Upper lobe of left lung (tissue), 4 donors: ENCODE results near the gene RECQL5.

ENCODE experiments used
- EP300 ChIP-seq, 4 donors: sonication (generic); formaldehyde crosslinking; IDR thresholded peaks; one replicate each; pipeline ENCODE4 v1.5.1; 2017; ENCODE audit warnings: antibody characterized with exemption in 4 of 4, control low read depth in 2 of 4
- POLR2A ChIP-seq, 4 donors: fragments of 450-650 bp; IDR thresholded peaks; one replicate each; pipeline ENCODE4 v1.5.1; 2016 to 2017; ENCODE audit warnings: antibody characterized with exemption in 4 of 4, mild to moderate bottlenecking in 2 of 4
- POLR2AphosphoS5 ChIP-seq, 2 donors: sonication (generic); formaldehyde crosslinking; IDR thresholded peaks; one replicate each; pipeline ENCODE4 v1.5.1; 2017; ENCODE audit warnings: antibody characterized with exemption in 2 of 2
- TF ChIP-seq, protein P1 (sequence below), 6 experiments: fragments of 450-650 bp in 4 of 6; fragments of 200-600 bp in 2 of 6; sonication (generic) in 2 of 6; IDR thresholded peaks; one replicate each; pipeline ENCODE4 v1.5.1; 2016 to 2019; ENCODE audit warnings: antibody characterized with exemption in 6 of 6

- TF ChIP-seq POLR2AphosphoS5 (IDR thresholded peaks at IDR 0.05) (no peak), POLR2A (IDR thresholded peaks at IDR 0.05) (no peak), EP300 (IDR thresholded peaks at IDR 0.05) (no peak)
- TF ChIP-seq, protein P1, sequence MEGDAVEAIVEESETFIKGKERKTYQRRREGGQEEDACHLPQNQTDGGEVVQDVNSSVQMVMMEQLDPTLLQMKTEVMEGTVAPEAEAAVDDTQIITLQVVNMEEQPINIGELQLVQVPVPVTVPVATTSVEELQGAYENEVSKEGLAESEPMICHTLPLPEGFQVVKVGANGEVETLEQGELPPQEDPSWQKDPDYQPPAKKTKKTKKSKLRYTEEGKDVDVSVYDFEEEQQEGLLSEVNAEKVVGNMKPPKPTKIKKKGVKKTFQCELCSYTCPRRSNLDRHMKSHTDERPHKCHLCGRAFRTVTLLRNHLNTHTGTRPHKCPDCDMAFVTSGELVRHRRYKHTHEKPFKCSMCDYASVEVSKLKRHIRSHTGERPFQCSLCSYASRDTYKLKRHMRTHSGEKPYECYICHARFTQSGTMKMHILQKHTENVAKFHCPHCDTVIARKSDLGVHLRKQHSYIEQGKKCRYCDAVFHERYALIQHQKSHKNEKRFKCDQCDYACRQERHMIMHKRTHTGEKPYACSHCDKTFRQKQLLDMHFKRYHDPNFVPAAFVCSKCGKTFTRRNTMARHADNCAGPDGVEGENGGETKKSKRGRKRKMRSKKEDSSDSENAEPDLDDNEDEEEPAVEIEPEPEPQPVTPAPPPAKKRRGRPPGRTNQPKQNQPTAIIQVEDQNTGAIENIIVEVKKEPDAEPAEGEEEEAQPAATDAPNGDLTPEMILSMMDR (IDR thresholded peaks at IDR 0.05) = no peak
Observed at GRCh38 chr17:75681289-75681688, 14.3 kb upstream of the RECQL5 start.
